Upper lobe of left lung (tissue), 6 donors: ENCODE data around the gene HOXD13. TPM values are rescaled to one million over a fixed set of nuclear protein-coding genes. Genes with fewer than 3 reads are reported as not detected.

Source experiments
- ATAC-seq, 2 donors: fragments of 200-7000 bp; cut with Tn5 transposase; one replicate each; pipeline ENCODE4 v1.9.1; 2022; ENCODE audit warnings: mild to moderate bottlenecking in 2 of 2, moderate library complexity in 2 of 2; ENCODE audit not compliant: low FRiP score in 2 of 2
- DNase-seq, 2 donors: peaks; one replicate each; pipeline ENCODE4 v3.0.0-alpha.2; 2019 to 2020
- H3K27ac ChIP-seq, 4 donors: fragments of 200-600 bp; sonication (generic); one replicate each; pipeline ENCODE4 v1.5.1; 2016 to 2019
- H3K27me3 ChIP-seq, 4 donors: fragments of 200-600 bp; sonication (generic); one replicate each; pipeline ENCODE4 v1.5.1; 2017 to 2019
- H3K36me3 ChIP-seq, 4 donors: fragments of 200-600 bp; sonication (generic); one replicate each; pipeline ENCODE4 v1.5.1; 2016 to 2019
- H3K4me1 ChIP-seq, 4 donors: fragments of 200-600 bp; sonication (generic); one replicate each; pipeline ENCODE4 v1.5.1; 2018 to 2019
- H3K4me3 ChIP-seq, 4 donors: fragments of 200-600 bp; sonication (generic); one replicate each; pipeline ENCODE4 v1.5.1; 2017 to 2019; ENCODE audit warnings: mild to moderate bottlenecking in 2 of 4, moderate library complexity in 1 of 4
- H3K9me3 ChIP-seq, 4 donors: fragments of 200-600 bp; sonication (generic); one replicate each; pipeline ENCODE4 v1.5.1; 2018 to 2019
- CTCF ChIP-seq, 6 experiments: fragments of 450-650 bp in 4 of 6; fragments of 200-600 bp in 2 of 6; sonication (generic) in 2 of 6; IDR thresholded peaks; one replicate each; pipeline ENCODE4 v1.5.1; 2016 to 2019; ENCODE audit warnings: antibody characterized with exemption in 6 of 6
- EP300 ChIP-seq, 4 donors: sonication (generic); formaldehyde crosslinking; IDR thresholded peaks; one replicate each; pipeline ENCODE4 v1.5.1; 2017; ENCODE audit warnings: antibody characterized with exemption in 4 of 4, control low read depth in 2 of 4
- POLR2A ChIP-seq, 4 donors: fragments of 450-650 bp; IDR thresholded peaks; one replicate each; pipeline ENCODE4 v1.5.1; 2016 to 2017; ENCODE audit warnings: antibody characterized with exemption in 4 of 4, mild to moderate bottlenecking in 2 of 4
- POLR2AphosphoS5 ChIP-seq, 2 donors: sonication (generic); formaldehyde crosslinking; IDR thresholded peaks; one replicate each; pipeline ENCODE4 v1.5.1; 2017; ENCODE audit warnings: antibody characterized with exemption in 2 of 2
- WGBS, 2 donors: methylation state at CpG; one replicate each; pipeline ENCODE4 v1.1.5; 2017 to 2018; 5-methylcytosine and 5-hydroxymethylcytosine counted together
- total RNA-seq, 6 donors: library from RNA; depleted of rRNA in 4 of 6; stranded (reverse); fragments of >200 nt in 4 of 6; gene quantifications; one replicate each; pipeline versions ENCODE4 v1.1.0 to v1.2.1, GENCODE V29; 2016 to 2021
- donor health status: DM: no; HTN: no; CAD: no; lungs with moderate emphysema.
- donor health status: DM: no; HTN: yes; CAD: no; lungs with severe emphysema.

Gene HOXD13
- total RNA-seq, 6 donors from 2014 or later: not detected

GRCh38 chr2:176090862-176091261 lies 1.7 kb upstream of the HOXD13 start:
- Histone ChIP-seq H3K36me3 (no peaks in the 10 kb centered on the region), H3K27ac (no peak overlapping the region), H3K4me1 (peaks cover 16 to 37% (median 22%) of the 10 kb centered on the region in 4 donors), H3K27me3 (peaks cover 0 to 93% (median 51%) of the 10 kb centered on the region in 4 donors), H3K9me3 (no peaks in the 10 kb centered on the region), H3K4me3 (no peak overlapping the region)
- TF ChIP-seq POLR2A (IDR thresholded peaks at IDR 0.05) (no peak), EP300 (IDR thresholded peaks at IDR 0.05) (no peak), POLR2AphosphoS5 (IDR thresholded peaks at IDR 0.05) (no peak), CTCF (IDR thresholded peaks at IDR 0.05) (no peak)
- DNase-seq (no peak), ATAC-seq (no peak)
- WGBS, 2 donors: 12 to 15% methylated on average over 5 of the region's 5 CpGs

GRCh38 chr2:176091329-176092258 lies 927 bp upstream of the HOXD13 start:
- no peaks in the 10 kb centered on the region for H3K36me3 ChIP-seq
- TF ChIP-seq CTCF (IDR thresholded peaks at IDR 0.05) (no peak), POLR2AphosphoS5 (IDR thresholded peaks at IDR 0.05) (no peak)
- H3K4me3 ChIP-seq: no peak overlapping the region
- 6 to 11% methylated on average over 21 to 31 of the region's 31 CpGs for WGBS, 2 donors
- DNase-seq (no peak), ATAC-seq (no peak)
- no peaks in the 10 kb centered on the region for H3K9me3 ChIP-seq
- H3K27ac ChIP-seq: no peak overlapping the region
- peaks cover 0 to 93% (median 48%) of the 10 kb centered on the region in 4 donors for H3K27me3 ChIP-seq
- H3K4me1 ChIP-seq: peaks cover 19 to 39% (median 24%) of the 10 kb centered on the region in 4 donors

GRCh38 chr2:176093145-176093897 lies 800 bp downstream of the HOXD13 start:
- Histone ChIP-seq H3K27me3 (peaks cover 0 to 95% (median 49%) of the 10 kb centered on the region in 4 donors), H3K4me3 (peak overlapping the region in 3 of 4 donors; percentile 25 to 30 (median 25)), H3K9me3 (no peaks in the 10 kb centered on the region), H3K36me3 (no peaks in the 10 kb centered on the region), H3K4me1 (peaks cover 32 to 48% (median 33%) of the 10 kb centered on the region in 4 donors), H3K27ac (no peak overlapping the region)
- 8 to 11% methylated on average over 14 to 35 of the region's 53 CpGs for WGBS, 2 donors
- ATAC-seq: no peak
- TF ChIP-seq EP300 (IDR thresholded peaks at IDR 0.05) (no peak), POLR2A (IDR thresholded peaks at IDR 0.05) (no peak), CTCF (IDR thresholded peaks at IDR 0.05) (no peak), POLR2AphosphoS5 (IDR thresholded peaks at IDR 0.05) (no peak)
- no peak for DNase-seq

GRCh38 chr2:176093898-176094249 lies 1.4 kb downstream of the HOXD13 start:
- H3K27ac ChIP-seq: no peak overlapping the region
- peaks cover 30 to 42% (median 33%) of the 10 kb centered on the region in 4 donors for H3K4me1 ChIP-seq
- H3K27me3 ChIP-seq: peaks cover 0 to 95% (median 51%) of the 10 kb centered on the region in 4 donors
- TF ChIP-seq CTCF (IDR thresholded peaks at IDR 0.05) (no peak), POLR2AphosphoS5 (IDR thresholded peaks at IDR 0.05) (no peak), POLR2A (IDR thresholded peaks at IDR 0.05) (no peak), EP300 (IDR thresholded peaks at IDR 0.05) (no peak)
- no peaks in the 10 kb centered on the region for H3K9me3 ChIP-seq
- ATAC-seq (no peak), DNase-seq (no peak)
- WGBS, 2 donors: 8 to 9% methylated on average over 8 of the region's 8 CpGs
- no peaks in the 10 kb centered on the region for H3K36me3 ChIP-seq
- H3K4me3 ChIP-seq: no peak overlapping the region
